GM12891 (cell line): ENCODE measurements around the gene MTFMT.

Experiments used
- POLR2A ChIP-seq: IDR thresholded peaks from 2 replicates; pipeline ENCODE4 v1.6.1; 2011; ENCODE audit warnings: low read depth, low read length, control low read depth
- POLR2AphosphoS5 ChIP-seq: IDR thresholded peaks from 2 replicates; pipeline ENCODE4 v1.6.1; 2011; ENCODE audit warnings: low read depth, low read length, control low read depth
- SPI1 ChIP-seq: IDR thresholded peaks from 2 replicates; pipeline ENCODE4 v1.6.1; 2011; ENCODE audit warnings: low read depth, low read length, control low read depth

DNA sequence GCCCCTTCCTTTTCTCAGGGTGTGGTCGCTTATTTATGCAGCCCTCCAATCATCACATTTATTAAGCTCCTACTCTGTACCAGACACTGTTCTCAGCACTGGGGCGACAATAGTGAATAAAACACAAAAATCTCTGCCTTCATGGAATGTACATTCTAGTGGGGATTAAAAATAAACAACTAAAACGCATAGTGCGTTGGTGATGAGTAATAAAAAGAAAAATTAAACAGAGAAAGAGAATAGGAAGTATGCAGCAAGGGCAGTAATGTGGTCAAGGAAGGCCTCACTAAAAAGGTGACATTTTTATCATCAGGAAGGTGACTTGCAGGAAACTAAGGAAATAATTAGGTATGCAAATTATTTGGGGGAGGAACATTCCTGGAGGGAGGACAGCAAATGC lies 20.8 kb upstream of the MTFMT start:
- TF ChIP-seq POLR2AphosphoS5 (no peak), POLR2A (no peak), SPI1 (no peak)
